Urinary bladder (tissue), 4 donors: ENCODE measurements around the gene ITPK1. TPM values are rescaled to one million over a fixed set of nuclear protein-coding genes. Genes with fewer than 3 reads are reported as not detected.
"Not testable (repeated sequence)": the region's sequence is repeated elsewhere in the genome, so short reads cannot be mapped to it uniquely, and the experiment has no call there.

Experiments used
- DNase-seq: peaks from one replicate; pipeline ENCODE4 v3.0.0-alpha.2; 2015; ENCODE audit errors: extremely low spot score
- H3K27ac ChIP-seq: one replicate; pipeline ENCODE4 v1.5.1; 2013; ENCODE audit warnings: low read depth, mild to moderate bottlenecking, moderate library complexity
- H3K36me3 ChIP-seq: one replicate; pipeline ENCODE4 v1.6.1; 2013; ENCODE audit warnings: mild to moderate bottlenecking, moderate library complexity; ENCODE audit not compliant: insufficient read depth
- H3K4me1 ChIP-seq: one replicate; pipeline ENCODE4 v1.6.1; 2013; ENCODE audit warnings: mild to moderate bottlenecking, moderate library complexity; ENCODE audit not compliant: insufficient read depth
- H3K4me3 ChIP-seq: one replicate; pipeline ENCODE4 v1.5.1; 2013; ENCODE audit warnings: low read depth, low read length
- WGBS: extraction: QIAGEN DNeasy Blood & Tissue Kit; methylation state at CpG from one replicate; pipeline ENCODE4 v1.1.7; 2013; 5-methylcytosine and 5-hydroxymethylcytosine counted together
- polyA plus RNA-seq: library from polyadenylated mRNA; stranded (reverse); fragments of 200-250 nt; gene quantifications from one replicate; pipeline ENCODE4 v1.2.3, GENCODE V29; 2013
- total RNA-seq: library from RNA; depleted of rRNA; stranded (reverse); fragments of >200 nt; gene quantifications from one replicate; pipeline ENCODE4 v1.2.3, GENCODE V29; 2014
- donor health status: healthy with polysubstance abuse.
- donor health status: healthy.

ITPK1 gene
- total and polyA plus RNA-seq, 2 donors: 15.8 to 109 TPM

DNA sequence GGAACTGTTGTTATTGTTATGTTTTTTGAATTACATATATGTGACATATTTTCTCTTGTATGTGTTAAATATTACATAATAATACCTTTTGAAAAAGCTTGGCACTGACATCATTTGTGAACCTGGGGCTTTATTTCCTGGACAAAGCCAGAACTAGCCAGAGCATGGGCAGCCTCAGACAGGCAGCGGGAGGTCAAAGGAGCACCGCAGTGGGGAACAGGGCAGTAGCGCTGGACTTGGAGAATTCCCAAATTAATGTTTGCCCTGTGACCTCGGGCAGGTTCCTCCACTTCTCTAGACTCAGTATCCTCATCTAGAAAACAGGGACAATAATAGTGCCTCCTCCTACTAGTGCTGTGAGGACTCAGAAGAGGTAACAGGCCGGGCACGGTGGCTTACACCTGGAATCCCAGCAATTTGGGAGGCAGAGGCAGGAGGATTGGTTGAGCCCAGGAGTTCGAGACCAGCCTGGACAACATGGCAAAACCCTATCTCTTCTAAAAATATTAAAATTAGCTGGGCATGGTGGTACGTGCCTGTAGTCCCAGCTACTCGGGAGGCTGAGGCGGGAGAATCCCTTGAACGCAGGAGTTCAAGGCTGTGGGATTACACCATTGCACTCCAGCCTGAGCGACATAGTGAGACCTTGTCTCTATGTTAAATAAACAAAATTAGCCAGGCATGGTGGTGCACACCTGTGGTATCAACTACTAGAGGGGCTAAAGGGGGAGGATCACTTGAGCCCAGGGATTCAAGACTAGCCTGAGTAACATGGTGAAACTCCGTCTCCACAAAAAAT, 27.3 kb upstream of the ITPK1 start:
- Histone ChIP-seq H3K36me3 (no peaks in the 10 kb centered on the region), H3K4me1 (no peaks in the 10 kb centered on the region), H3K27ac (no peak overlapping the region), H3K4me3 (no peak overlapping the region)
- no peak for DNase-seq
- 72% methylated on average over 13 of the region's 13 CpGs for WGBS

DNA sequence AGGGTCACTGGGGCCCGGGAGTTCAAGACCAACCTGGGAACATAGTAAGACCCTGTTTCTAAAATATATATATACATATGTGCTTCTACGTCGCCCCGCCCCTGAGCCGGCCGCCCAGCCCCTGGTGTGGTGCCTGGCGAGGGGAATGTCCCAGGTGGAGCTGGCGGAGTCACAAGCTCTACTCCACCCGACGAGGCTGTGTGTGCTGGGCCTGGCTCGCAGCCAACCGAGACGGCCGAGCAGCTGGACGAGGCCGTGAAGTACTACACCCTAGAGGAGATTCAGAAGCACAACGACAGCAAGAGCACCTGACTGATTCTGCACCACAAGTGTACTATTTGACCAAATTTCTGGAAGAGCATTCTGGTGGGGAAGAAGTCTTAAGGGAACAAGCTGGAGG, 22.1 kb upstream of the ITPK1 start:
- Histone ChIP-seq H3K27ac (no peak overlapping the region), H3K36me3 (no peaks in the 10 kb centered on the region), H3K4me3 (no peak overlapping the region), H3K4me1 (no peaks in the 10 kb centered on the region)
- 33% methylated on average over 17 of the region's 17 CpGs for WGBS
- no peak for DNase-seq

DNA sequence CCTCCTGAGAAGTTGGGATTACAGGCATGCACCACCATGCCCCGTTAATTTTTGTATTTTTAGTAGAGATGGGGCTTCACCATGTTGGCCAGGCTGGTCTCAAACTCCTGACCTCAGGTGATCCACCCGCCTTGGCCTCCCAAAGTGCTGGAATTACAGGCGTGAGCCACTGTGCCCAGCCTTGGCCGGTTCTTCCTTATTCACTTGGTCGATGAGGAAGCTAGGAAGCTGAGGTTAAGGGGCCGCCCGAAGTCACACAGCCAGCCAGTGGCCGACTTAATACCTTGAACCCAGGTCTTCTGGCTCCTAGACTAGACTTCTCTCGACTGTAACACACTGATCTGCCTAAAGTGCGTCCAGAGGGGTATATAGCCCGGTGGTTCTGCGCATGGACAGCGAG, 20.8 kb upstream of the ITPK1 start:
- H3K4me3 ChIP-seq, H3K27ac ChIP-seq, H3K4me1 ChIP-seq, H3K36me3 ChIP-seq, DNase-seq: not testable (repeated sequence)
- WGBS: 81% methylated on average over 13 of the region's 13 CpGs

DNA sequence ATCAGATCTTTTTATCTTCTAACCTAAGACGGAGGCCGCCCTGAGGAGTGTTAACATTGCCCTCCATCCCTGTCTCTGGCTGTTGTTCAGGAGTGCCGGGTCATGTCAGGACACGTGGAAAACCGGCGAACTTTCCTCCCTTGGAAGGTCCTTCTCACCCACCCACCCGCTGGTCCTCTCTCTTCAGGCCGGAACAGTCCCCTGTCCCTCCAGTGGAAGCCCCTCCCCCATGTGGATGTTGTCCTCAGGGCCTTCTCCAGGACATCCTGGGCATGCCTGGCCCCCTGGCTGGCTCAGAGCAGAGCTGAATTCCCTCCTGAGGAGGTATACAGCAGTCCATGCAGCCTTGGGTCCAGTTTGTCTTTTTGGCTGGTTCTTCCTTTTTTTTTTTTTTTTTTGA, 20.3 kb upstream of the ITPK1 start:
- H3K36me3 ChIP-seq: no peaks in the 10 kb centered on the region
- WGBS: 71% methylated on average over 8 of the region's 8 CpGs
- H3K4me1 ChIP-seq: no peaks in the 10 kb centered on the region
- H3K27ac ChIP-seq: no peak overlapping the region
- DNase-seq: no peak
- no peak overlapping the region for H3K4me3 ChIP-seq

DNA sequence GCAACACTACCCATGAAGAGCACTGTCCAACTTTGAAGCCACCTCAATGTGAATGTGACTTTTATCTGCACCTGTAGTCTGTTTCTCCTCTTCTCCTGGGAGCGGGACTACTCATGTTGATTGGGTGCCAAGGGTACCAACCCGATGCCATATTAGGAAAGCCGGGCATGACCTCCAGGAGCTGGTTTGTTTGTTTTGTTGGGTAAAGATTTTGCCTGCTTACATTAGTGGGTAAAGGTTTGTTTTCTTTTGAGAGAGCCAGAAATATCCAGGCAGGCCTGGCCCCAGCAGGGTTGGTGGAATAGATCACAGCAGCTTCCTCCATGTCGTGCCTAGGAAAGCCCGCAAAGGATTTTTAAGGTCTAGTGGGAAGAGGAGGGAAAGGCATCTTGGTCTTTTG, 19.7 kb upstream of the ITPK1 start:
- no peak overlapping the region for H3K27ac ChIP-seq
- DNase-seq: no peak
- WGBS: 86% methylated on average over 5 of the region's 5 CpGs
- no peak overlapping the region for H3K4me3 ChIP-seq
- H3K36me3 ChIP-seq: no peaks in the 10 kb centered on the region
- no peaks in the 10 kb centered on the region for H3K4me1 ChIP-seq

GRCh38 chr14:93133464-93133863, 17.7 kb upstream of the ITPK1 start:
- 24% methylated on average over 8 of the region's 8 CpGs for WGBS
- no peak for DNase-seq
- no peak overlapping the region for H3K27ac ChIP-seq
- H3K36me3 ChIP-seq: no peaks in the 10 kb centered on the region
- no peaks in the 10 kb centered on the region for H3K4me1 ChIP-seq
- no peak overlapping the region for H3K4me3 ChIP-seq

DNA sequence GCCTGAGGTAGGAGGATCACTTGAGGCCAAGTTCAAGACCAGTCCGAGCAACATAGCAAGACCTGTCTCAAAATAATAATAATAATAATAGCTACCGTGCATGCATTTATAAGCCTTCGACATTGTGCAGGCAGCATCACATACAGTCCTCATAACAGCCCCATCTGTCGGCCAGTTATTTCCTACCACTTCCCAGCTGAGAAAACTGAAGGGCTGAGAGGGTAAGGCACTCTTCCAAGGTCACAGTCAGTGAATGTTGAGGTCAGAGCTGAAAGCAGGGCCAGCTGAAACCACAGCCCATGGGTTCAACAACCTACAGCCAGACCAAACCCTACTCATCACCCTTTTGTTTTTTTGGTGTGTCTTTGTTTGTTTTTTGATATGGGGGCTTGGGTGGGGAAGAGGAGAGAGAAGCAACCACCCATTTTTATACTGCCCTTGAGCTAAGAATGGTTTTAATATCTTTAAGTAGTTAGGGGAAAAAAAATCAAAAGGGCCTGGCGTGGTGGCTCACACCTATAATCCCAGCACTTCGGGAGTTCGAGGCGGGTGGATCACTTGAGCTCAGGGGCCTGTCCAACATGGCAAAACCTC, 16.8 kb upstream of the ITPK1 start:
- DNase-seq: no peak
- no peaks in the 10 kb centered on the region for H3K4me1 ChIP-seq
- no peak overlapping the region for H3K4me3 ChIP-seq
- H3K36me3 ChIP-seq: no peaks in the 10 kb centered on the region
- WGBS: 76% methylated on average over 8 of the region's 8 CpGs
- H3K27ac ChIP-seq: no peak overlapping the region

DNA sequence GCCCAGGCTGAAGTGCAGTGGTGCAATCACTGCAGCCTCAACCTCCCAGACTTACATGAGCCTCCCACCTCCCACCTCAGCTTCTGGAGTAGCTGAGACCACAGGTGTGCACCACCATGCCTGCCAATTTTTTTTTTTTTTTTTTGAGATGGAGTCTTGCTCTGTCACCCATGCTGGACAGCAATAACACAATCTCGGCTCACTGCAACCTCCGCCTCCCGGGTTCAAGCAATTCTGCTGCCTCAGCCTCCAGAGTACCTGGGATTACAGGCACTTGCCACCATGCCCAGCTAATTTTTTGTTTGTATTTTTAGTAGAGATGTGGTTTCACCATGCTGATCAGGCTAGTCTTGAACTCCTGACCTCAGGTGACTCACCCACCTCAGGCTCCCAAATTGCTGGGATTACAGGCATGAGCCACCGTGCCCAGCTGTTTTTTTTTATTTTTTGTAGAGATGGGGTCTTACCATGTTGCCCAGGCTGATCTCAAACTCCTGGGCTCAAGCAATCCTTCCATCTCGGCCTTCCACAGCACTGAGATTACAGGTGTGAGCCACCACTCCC, 15.6 kb upstream of the ITPK1 start:
- not testable (repeated sequence) for H3K36me3 ChIP-seq, H3K4me3 ChIP-seq, H3K27ac ChIP-seq, H3K4me1 ChIP-seq, DNase-seq
- WGBS: 85% methylated on average over 5 of the region's 5 CpGs

GRCh38 chr14:93128725-93129459, 13.2 kb upstream of the ITPK1 start:
- no peak overlapping the region for H3K27ac ChIP-seq
- no peak for DNase-seq
- 70% methylated on average over 3 of the region's 3 CpGs for WGBS

GRCh38 chr14:93126111-93126510, 10.4 kb upstream of the ITPK1 start:
- 95% methylated on average over 9 of the region's 9 CpGs for WGBS
- Histone ChIP-seq H3K4me1 (no peaks in the 10 kb centered on the region), H3K36me3 (no peaks in the 10 kb centered on the region), H3K27ac (no peak overlapping the region), H3K4me3 (no peak overlapping the region)
- no peak for DNase-seq

More at GRCh38 chr14:93128725-93129459, 13.2 kb upstream of the ITPK1 start:
- Histone ChIP-seq H3K36me3 (no peaks in the 10 kb centered on the region), H3K4me3 (no peak overlapping the region), H3K4me1 (no peaks in the 10 kb centered on the region)

- 48% methylated on average over 6 of the region's 6 CpGs for WGBS
- H3K4me3 ChIP-seq: no peak overlapping the region
- no peak overlapping the region for H3K27ac ChIP-seq
- H3K4me1 ChIP-seq: no peaks in the 10 kb centered on the region
- no peaks in the 10 kb centered on the region for H3K36me3 ChIP-seq
- no peak for DNase-seq
These were observed 7.1 kb upstream of the ITPK1 start for GRCh38 chr14:93122826-93123225.

DNA sequence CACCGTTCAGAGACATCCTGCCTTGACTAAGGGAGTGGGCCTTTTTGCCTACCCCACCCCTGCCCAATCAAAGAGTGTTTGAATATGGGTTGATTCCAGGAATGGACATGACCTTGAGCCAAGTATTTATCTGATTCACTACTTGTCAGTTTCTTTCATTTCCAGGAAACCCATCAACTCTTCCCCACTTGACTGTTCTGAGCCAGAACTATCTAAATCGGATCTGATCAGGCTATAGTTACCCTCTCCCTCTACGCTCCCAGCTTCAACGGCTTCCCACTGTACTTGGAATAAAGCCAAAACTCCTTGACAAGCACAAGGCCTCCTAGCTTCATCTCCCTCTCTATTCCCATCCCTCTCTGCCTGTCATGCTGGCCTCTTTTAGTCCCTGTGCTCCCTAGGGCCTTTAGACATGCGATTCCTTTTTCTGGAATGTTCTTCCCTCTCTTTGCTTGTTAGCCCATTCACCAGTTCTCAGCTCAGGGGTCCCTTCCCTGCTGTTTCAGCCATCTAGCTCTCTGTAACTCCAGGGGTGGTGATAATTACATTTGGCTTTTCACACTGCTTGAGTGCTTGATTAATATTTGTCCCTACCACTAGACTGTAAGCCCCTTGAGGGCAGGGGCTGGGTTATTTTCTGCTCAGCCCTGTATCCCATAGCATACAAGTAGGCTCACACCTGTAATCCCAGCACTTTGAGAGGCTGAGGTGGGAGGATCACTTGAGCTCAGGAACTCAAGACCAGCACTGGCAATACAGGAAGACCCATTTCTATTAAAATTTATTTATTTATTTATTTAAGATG, 5.5 kb upstream of the ITPK1 start:
- no peak overlapping the region for H3K27ac ChIP-seq
- DNase-seq: no peak
- WGBS: 59% methylated on average over 5 of the region's 5 CpGs
- H3K36me3 ChIP-seq: no peaks in the 10 kb centered on the region
- no peaks in the 10 kb centered on the region for H3K4me1 ChIP-seq
- no peak overlapping the region for H3K4me3 ChIP-seq

- no peak overlapping the region for H3K4me3 ChIP-seq
- no peaks in the 10 kb centered on the region for H3K36me3 ChIP-seq
- 74% methylated on average over 4 of the region's 4 CpGs for WGBS
- H3K27ac ChIP-seq: no peak overlapping the region
- no peak for DNase-seq
- no peaks in the 10 kb centered on the region for H3K4me1 ChIP-seq
These were observed 4.8 kb upstream of the ITPK1 start for GRCh38 chr14:93120517-93120916.
